ENCODE measurements around the gene PNMA1. TPM values are rescaled to one million over a fixed set of nuclear protein-coding genes. Genes with fewer than 3 reads are reported as not detected.

Gene PNMA1
- total and polyA plus RNA-seq, 2 of the 13 experiments (the other 11 are each of a cell fraction or from before 2014, with no cell fraction given) = 7.0 to 8.3 TPM

- TF ChIP-seq PCBP2 (optimal IDR thresholded peaks at IDR 0.05; ENCODE audit: low read depth, low read length, poor library complexity, severe bottlenecking) (no peak), ATF7 (IDR thresholded peaks at IDR 0.05) (no peak), ATF7 (CRISPR knock-in tag; IDR thresholded peaks at IDR 0.05) (no peak), SMYD3 (CRISPR knock-in tag; IDR thresholded peaks at IDR 0.05) (no peak), GFI1 (CRISPR knock-in tag; IDR thresholded peaks at IDR 0.05; ENCODE audit: borderline replicate concordance) (no peak)
- TF ChIP-seq, protein P1, sequence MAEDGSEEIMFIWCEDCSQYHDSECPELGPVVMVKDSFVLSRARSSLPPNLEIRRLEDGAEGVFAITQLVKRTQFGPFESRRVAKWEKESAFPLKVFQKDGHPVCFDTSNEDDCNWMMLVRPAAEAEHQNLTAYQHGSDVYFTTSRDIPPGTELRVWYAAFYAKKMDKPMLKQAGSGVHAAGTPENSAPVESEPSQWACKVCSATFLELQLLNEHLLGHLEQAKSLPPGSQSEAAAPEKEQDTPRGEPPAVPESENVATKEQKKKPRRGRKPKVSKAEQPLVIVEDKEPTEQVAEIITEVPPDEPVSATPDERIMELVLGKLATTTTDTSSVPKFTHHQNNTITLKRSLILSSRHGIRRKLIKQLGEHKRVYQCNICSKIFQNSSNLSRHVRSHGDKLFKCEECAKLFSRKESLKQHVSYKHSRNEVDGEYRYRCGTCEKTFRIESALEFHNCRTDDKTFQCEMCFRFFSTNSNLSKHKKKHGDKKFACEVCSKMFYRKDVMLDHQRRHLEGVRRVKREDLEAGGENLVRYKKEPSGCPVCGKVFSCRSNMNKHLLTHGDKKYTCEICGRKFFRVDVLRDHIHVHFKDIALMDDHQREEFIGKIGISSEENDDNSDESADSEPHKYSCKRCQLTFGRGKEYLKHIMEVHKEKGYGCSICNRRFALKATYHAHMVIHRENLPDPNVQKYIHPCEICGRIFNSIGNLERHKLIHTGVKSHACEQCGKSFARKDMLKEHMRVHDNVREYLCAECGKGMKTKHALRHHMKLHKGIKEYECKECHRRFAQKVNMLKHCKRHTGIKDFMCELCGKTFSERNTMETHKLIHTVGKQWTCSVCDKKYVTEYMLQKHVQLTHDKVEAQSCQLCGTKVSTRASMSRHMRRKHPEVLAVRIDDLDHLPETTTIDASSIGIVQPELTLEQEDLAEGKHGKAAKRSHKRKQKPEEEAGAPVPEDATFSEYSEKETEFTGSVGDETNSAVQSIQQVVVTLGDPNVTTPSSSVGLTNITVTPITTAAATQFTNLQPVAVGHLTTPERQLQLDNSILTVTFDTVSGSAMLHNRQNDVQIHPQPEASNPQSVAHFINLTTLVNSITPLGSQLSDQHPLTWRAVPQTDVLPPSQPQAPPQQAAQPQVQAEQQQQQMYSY (CRISPR knock-in tag; IDR thresholded peaks at IDR 0.05) = no peak
Observed at GRCh38 chr14:73710737-73711136, 3.4 kb downstream of the PNMA1 start (continued).

GRCh38 chr14:73709904-73710469, 4.2 kb downstream of the PNMA1 start:
- H3K4me2 ChIP-seq (ENCODE audit: low read depth, low read length) = no peak overlapping the region
- intact Hi-C loops (cut with micrococcal nuclease; ENCODE audit: unreplicated experiment) = loop anchor here (5.0 kb wide), 1 partner anchor 173 kb away; the partner anchor contains the start of gene ACOT1
- WGBS (ENCODE audit: low lambda C conversion rate) = 96% methylated on average over 8 of the region's 8 CpGs
- ChIA-PET POLR2A (no interaction called here), CTCF (ENCODE audit: low intra/inter-chr PET ratio, low total read pairs) (no interaction called here)
- in situ Hi-C loops (cut with HindIII; ENCODE audit: extremely low pct_ligation_motif_present, low pct_unique_long_range_greater_than_20kb) = no loop called here
- no peak overlapping the region for H3K9ac ChIP-seq (ENCODE audit: insufficient read depth, low read depth, low read length)
- peaks cover 15% of the 10 kb centered on the region for H3K4me1 ChIP-seq (ENCODE audit: insufficient read depth, low read length)
- DNase-seq (ENCODE audit: low spot score) (no peak), FAIRE-seq (no peak), ATAC-seq (no peak)
- no peaks in the 10 kb centered on the region for H3K27me3 ChIP-seq (ENCODE audit: control insufficient read depth in 1 of 2, insufficient read depth in 2 of 2, low read length in 2 of 2)
- H2AFZ ChIP-seq (ENCODE audit: low read length) = no peak overlapping the region
- H3K9me3 ChIP-seq (ENCODE audit: low read length) = no peaks in the 10 kb centered on the region
- H3K79me2 ChIP-seq (ENCODE audit: insufficient read depth, low read length) = peaks cover 20% of the 10 kb centered on the region
- H4K20me1 ChIP-seq (ENCODE audit: insufficient read depth, low read length) = 0 out of 2 replicates have a peak, but pooled peaks cover 5% of the 10 kb centered on the region
- BruUV-seq (replicated peaks) = no TSS peak
- no peaks in the 10 kb centered on the region for H3K36me3 ChIP-seq (replicated peaks in 1 of 2; ENCODE audit: control insufficient read depth in 1 of 2, insufficient read depth in 2 of 2, low read length in 2 of 2)
- H3K27ac ChIP-seq (ENCODE audit: extremely low read length, insufficient read depth, low read length) = no peak overlapping the region
- H3K4me3 ChIP-seq (replicated peaks in 1 of 3; ENCODE audit: insufficient read depth in 1 of 3, low read depth in 2 of 3, low read length in 3 of 3) = no peak overlapping the region
- no peak for TF ChIP-seq ZNF441 (CRISPR knock-in tag; IDR thresholded peaks at IDR 0.05; ENCODE audit: borderline replicate concordance)
- no peak for TF ChIP-seq RFX5 (IDR thresholded peaks at IDR 0.05; ENCODE audit: low read depth, low read length)
- no peak for TF ChIP-seq CHCHD3 (CRISPR knock-in tag; IDR thresholded peaks at IDR 0.05)
- no peak for TF ChIP-seq NFKBIZ (CRISPR knock-in tag; IDR thresholded peaks at IDR 0.05)
- no peak for TF ChIP-seq ZNF510 (CRISPR knock-in tag; IDR thresholded peaks at IDR 0.05; ENCODE audit: low read depth)
- TF ChIP-seq MEIS2 (CRISPR knock-in tag; IDR thresholded peaks at IDR 0.05) = no peak
- no peak for TF ChIP-seq LRRFIP1 (CRISPR knock-in tag; conservative IDR thresholded peaks at IDR 0.05)
- no peak for TF ChIP-seq LBX2 (CRISPR knock-in tag; IDR thresholded peaks at IDR 0.05; ENCODE audit: borderline replicate concordance)
- TF ChIP-seq IKZF4 (CRISPR knock-in tag; IDR thresholded peaks at IDR 0.05; ENCODE audit: borderline replicate concordance, low read depth, not compliant biosample characterization) = no peak
- no peak for TF ChIP-seq MLLT10 (CRISPR knock-in tag; IDR thresholded peaks at IDR 0.05)
- TF ChIP-seq TCF7 (IDR thresholded peaks at IDR 0.05; ENCODE audit: low read depth) = no peak

Measured in HepG2 (cell line).